Measurements from ENCODE around the gene FRRS1L. TPM values are rescaled to one million over a fixed set of nuclear protein-coding genes. Genes with fewer than 3 reads are reported as not detected.

The FRRS1L gene
- total RNA-seq, 1 donor from 2014 or later: 2.5 TPM

DNA sequence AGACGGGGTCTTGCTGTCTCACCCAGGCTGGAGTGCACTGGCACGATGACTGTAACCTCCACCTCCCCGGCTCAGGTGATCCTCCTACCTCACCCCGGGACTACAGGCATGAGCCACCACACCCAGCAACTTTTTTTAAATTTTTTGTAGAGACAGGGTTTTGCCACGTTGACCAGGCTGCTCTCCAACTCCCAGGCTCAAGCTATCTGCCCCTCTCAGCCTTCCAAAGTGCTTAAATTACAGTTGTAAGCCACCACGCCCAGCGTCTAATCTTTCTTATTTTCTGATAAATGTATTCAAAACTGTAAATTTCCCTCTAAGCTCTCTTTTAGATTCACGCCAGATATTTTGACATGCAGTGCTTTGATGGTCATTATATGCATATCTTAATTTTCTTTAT lies 10.3 kb downstream of the FRRS1L start:
- Histone ChIP-seq H3K4me1 (no peaks in the 10 kb centered on the region), H3K4me3 (no peak overlapping the region), H3K9me3 (replicated peaks) (peaks cover 10% of the 10 kb centered on the region), H3K36me3 (no peaks in the 10 kb centered on the region), H3K27ac (replicated peaks) (no peak overlapping the region), H3K27me3 (ENCODE audit: low read depth) (no peaks in the 10 kb centered on the region)
- no peak for DNase-seq
- intact Hi-C loops (cut with micrococcal nuclease): no loop called here
- TF ChIP-seq, protein P1, sequence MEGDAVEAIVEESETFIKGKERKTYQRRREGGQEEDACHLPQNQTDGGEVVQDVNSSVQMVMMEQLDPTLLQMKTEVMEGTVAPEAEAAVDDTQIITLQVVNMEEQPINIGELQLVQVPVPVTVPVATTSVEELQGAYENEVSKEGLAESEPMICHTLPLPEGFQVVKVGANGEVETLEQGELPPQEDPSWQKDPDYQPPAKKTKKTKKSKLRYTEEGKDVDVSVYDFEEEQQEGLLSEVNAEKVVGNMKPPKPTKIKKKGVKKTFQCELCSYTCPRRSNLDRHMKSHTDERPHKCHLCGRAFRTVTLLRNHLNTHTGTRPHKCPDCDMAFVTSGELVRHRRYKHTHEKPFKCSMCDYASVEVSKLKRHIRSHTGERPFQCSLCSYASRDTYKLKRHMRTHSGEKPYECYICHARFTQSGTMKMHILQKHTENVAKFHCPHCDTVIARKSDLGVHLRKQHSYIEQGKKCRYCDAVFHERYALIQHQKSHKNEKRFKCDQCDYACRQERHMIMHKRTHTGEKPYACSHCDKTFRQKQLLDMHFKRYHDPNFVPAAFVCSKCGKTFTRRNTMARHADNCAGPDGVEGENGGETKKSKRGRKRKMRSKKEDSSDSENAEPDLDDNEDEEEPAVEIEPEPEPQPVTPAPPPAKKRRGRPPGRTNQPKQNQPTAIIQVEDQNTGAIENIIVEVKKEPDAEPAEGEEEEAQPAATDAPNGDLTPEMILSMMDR (IDR thresholded peaks at IDR 0.05; ENCODE audit: borderline replicate concordance): no peak

DNA sequence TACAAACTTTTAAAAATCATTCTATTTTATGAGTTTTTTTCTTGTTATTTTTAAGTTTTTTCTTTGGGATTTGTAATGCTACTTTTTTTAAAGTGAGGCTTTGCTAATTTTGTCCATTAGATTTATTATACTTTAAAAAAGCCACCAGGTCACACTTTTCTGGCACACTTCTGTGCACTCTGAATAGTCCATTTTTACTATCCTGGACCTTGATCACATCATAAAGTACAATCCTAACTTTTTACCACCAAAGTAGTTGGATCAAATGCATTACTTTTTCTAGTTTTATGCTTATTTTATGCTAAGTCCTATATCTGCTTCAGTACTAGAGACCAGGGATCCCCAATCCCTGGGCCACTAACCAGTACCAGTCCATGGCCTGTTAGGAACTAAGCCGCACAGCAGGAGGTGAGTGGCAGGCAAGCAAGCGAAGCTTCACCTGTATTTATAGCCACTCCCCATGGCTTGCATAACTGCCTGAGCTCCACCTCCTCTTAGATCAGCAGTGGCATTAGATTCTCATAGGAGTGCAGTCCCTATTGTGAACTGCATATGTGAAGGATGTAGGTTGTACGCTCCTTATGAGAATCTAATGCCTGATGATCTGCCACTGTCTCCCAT lies 16.0 kb downstream of the FRRS1L start:
- Histone ChIP-seq H3K27ac (replicated peaks) (no peak overlapping the region), H3K36me3 (no peaks in the 10 kb centered on the region), H3K27me3 (ENCODE audit: low read depth) (no peaks in the 10 kb centered on the region), H3K4me3 (no peak overlapping the region), H3K4me1 (no peaks in the 10 kb centered on the region), H3K9me3 (replicated peaks) (peaks cover 10% of the 10 kb centered on the region)
- TF ChIP-seq, protein P1 (IDR thresholded peaks at IDR 0.05; ENCODE audit: borderline replicate concordance): no peak
- no peak for DNase-seq
- intact Hi-C loops (cut with micrococcal nuclease): no loop called here

DNA sequence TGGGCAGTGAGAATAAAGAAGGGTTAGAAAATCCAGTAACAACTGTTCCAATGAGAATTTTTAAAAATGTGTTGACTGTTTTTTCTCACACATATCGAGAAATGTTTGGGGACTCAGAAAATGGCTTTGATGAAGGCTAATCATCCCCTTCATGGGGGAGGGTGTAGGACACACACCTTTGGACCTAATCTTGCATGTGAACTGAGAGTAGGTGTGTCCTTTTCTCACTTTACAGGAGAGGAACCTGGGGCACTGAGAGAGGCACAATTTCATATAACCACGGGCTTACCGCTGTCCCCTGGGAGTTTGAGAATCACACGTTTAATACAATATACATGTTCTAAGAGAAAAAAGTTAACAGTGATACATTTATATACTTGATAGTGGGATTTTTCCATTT lies 17.3 kb downstream of the FRRS1L start:
- no peaks in the 10 kb centered on the region for H3K36me3 ChIP-seq
- DNase-seq: no peak
- peaks cover 10% of the 10 kb centered on the region for H3K9me3 ChIP-seq (replicated peaks)
- H3K4me1 ChIP-seq: no peaks in the 10 kb centered on the region
- intact Hi-C loops (cut with micrococcal nuclease): no loop called here
- H3K27ac ChIP-seq (replicated peaks): no peak overlapping the region
- TF ChIP-seq, protein P1 (IDR thresholded peaks at IDR 0.05; ENCODE audit: borderline replicate concordance): no peak
- H3K27me3 ChIP-seq (ENCODE audit: low read depth): no peaks in the 10 kb centered on the region
- no peak overlapping the region for H3K4me3 ChIP-seq

DNA sequence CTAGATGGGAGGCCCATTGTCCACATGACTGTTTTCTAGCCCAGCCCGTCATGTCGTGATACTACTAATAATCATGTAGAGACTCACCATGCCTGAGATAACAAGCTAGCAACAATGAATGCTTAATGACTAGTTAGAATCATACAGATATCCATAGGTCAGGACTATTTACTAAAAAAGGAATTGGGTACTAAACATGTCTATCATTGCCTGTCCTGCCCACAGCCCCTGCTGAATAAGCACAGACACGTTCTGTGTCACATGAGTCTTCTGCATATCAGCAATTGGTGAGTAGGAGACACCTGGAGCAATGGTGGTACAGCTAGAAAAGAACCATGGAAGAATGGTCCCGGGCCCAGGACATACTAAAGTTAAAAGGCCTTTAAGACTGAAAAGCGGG lies 18.0 kb downstream of the FRRS1L start:
- TF ChIP-seq, protein P1 (IDR thresholded peaks at IDR 0.05; ENCODE audit: borderline replicate concordance): no peak
- H3K4me1 ChIP-seq: no peaks in the 10 kb centered on the region
- intact Hi-C loops (cut with micrococcal nuclease): no loop called here
- no peaks in the 10 kb centered on the region for H3K27me3 ChIP-seq (ENCODE audit: low read depth)
- DNase-seq: no peak
- no peak overlapping the region for H3K27ac ChIP-seq (replicated peaks)
- H3K36me3 ChIP-seq: no peaks in the 10 kb centered on the region
- H3K4me3 ChIP-seq: no peak overlapping the region
- H3K9me3 ChIP-seq (replicated peaks): peaks cover 10% of the 10 kb centered on the region

DNA sequence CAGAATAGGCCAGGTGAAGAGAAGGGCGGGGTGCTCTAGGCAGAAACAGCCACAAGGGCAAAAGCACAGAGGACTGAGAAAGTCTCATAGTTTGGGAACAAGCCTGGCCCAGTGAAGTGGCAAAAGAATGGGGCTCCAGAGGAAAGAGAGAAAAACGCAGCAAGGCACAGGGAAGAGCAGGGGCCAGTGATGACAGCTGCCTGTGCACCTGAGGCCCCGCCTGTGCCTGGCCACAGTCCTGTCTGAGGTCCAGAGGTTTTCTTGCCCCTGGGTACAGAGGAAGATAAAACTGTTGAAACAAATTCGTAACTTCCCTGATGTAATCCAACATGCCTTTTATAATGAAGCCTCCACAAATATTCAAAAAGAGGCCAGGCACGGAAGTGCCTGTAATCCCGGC lies 22.0 kb downstream of the FRRS1L start:
- no peak for DNase-seq
- no peak overlapping the region for H3K4me3 ChIP-seq
- H3K4me1 ChIP-seq: no peaks in the 10 kb centered on the region
- no peaks in the 10 kb centered on the region for H3K36me3 ChIP-seq
- no peaks in the 10 kb centered on the region for H3K9me3 ChIP-seq (replicated peaks)
- H3K27me3 ChIP-seq (ENCODE audit: low read depth): no peaks in the 10 kb centered on the region
- TF ChIP-seq, protein P1 (IDR thresholded peaks at IDR 0.05; ENCODE audit: borderline replicate concordance): no peak
- H3K27ac ChIP-seq (replicated peaks): no peak overlapping the region
- intact Hi-C loops (cut with micrococcal nuclease): no loop called here

Measured in left ventricle myocardium inferior (tissue), 1 donor.